T follicular helper cell (primary cell): ENCODE results near the gene ACTBL2.
"Not testable (repeated sequence)": the region's sequence is repeated elsewhere in the genome, so short reads cannot be mapped to it uniquely, and the experiment has no call there.

Experiments
- DNase-seq: peaks from one replicate; pipeline ENCODE4 v3.0.0-alpha.2; 2020; ENCODE audit warnings: low read depth
- total RNA-seq, 2 experiments: gene quantifications; one replicate each; lab custom pipeline; 2026; lab: John Stamatoyannopoulos, UW

ACTBL2 gene
- 0 reads per million in 2 experiments for total RNA-seq

DNA sequence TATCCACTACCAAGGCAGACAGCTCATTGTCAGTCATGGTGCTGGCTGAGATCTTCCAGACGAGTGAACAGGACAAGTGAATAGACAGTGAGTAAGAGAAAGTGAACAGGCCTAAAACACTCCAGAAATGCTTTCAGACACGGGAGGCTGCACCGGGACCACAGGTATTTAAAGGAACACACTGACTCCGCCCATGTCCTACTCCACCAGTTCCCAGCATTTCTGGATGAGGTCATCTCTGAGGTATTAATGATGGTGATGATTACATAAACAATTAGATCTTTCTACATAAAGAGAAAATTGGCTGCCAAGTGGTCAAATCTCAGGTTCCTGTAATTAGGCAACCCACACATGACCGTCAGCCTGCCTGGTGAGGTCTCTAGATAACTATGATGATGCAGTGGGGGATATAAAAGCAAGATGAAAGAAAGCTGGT, at the start of gene ACTBL2:
TSS of gene ACTBL2 (minus strand) at position 141 of the 436 bp plus-strand sequence. CDS start at position 37, 104 bp downstream.
- no peak for DNase-seq

DNA sequence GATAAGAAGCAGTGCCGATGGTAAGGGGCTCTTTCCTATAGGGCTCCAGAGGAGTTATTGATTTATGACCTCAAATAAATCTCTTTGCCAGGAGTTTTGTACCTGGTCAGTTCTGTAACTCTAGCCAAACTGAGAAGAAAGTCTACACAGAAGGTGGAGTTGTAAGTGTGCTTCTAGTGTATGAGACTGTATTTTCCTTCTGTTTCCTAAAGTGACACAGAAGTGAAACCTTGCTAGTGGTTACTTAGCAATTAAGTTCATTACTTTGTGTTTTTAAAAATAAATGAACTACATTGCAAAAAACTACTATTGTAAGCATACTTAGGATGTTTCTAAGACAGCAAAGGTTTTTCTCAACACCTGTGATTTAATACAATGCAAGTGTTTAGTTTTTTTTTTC, 48.7 kb upstream of the ACTBL2 start:
- DNase-seq, result no peak

DNA sequence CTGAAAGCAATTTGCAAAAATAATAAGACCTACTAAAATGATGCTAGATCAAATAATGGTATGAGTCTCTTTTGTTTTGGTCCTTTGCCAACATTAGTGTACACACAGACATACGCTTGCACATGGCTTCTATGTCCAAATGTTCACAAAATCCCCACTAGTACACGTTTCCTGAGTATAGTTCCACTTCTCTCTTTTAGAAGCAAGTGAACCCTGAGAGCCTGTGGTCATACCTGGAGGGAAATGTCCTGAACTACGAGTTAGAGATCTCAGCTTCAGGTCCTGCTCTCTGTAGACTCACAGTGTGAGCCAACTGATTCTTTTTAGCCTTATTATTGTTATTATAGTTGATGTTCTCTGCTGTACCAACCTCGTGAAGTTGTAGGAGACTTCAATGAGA, 47.3 kb upstream of the ACTBL2 start:
- no peak for DNase-seq

DNA sequence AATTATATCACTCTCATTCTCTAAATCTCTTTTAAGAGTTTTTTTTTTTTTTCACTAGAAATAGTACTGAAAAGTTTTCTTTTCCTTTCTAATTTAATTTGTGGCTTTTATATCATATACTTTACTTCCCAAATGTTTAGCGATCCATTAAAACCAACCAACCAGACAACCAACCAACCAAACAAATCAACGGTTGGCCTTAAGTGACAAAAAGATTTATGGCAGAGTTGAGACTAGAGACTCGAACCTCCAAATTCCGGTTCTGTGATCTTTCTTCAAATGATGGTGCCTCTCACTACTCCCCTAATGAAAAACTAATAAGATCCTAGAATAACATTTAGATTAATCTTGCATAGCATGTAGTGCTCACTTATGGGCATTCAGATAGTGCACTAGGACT, 45.3 kb upstream of the ACTBL2 start:
- DNase-seq, result no peak

DNA sequence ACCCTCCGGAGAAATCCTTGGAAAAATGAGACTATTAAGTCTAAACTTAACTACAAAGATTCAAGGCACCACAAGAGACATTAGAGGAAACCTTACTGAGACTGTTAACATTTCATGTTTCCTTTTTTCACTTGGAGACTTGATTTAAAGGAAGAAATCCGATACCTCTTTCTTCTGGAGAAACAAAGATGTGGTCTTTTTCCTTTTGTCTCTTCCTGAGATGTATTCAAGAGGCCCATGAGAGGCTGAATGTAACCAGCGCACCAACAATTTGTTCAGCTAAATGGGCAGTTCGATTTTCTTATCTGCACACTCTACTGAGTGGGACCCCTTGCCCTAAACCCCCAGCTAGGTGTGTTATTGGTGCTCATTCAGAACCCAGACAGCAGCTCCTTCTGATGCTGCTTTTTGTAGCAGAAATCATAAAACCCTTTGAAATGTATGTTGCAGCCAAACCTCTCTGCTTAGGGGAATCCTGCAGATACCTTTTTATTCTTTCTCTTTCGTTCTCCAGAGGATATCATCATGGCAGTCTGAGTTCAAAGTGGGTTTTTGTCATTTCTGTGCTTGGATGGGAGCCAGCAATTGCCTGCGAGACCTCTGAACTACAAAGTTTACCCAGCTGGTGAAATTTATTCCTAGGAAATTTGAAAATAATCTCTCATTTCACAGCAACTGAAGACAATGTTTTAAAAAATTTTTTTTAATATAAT, 41.9 kb upstream of the ACTBL2 start:
- DNase-seq, result no peak

DNA sequence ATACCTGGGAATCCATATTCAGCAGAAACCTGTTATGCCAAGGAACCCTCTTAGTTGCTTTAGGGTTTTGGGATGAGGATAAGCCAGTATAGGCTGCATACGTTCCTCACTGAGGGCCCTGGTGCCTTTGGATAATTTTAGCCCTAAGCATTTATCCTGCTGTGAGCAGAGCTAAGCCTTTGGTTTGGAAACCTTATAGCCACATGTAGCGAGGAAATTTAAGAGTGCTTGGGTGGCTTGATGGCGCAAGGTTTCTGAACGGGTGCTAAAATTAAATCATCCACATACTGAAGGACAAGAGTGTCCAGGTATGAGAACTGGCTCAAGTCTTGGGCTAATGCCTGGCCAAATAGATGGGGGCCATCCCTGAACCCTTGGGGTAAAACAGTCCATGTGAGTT, 39.9 kb upstream of the ACTBL2 start:
- not testable (repeated sequence) for DNase-seq

DNA sequence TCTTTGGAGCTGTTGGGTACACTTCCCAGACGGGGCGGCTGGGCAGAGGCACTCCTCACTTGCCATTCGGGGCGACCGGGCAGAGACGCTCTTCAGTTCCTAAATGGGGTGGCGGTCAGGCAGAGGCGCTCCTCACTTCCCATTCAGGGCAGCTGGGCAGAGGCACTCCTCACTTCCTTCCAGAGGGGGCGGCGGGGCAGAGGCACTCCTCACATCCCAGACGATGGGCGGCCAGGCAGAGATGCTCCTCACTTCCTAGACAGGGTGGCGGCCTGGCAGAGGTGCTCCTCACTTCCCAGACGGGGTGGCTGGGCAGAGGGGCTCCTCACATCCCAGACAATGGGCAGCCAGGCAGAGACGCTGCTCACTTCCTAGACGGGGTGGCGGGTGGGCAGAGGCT, 35.8 kb upstream of the ACTBL2 start:
- DNase-seq, result not testable (repeated sequence)

DNA sequence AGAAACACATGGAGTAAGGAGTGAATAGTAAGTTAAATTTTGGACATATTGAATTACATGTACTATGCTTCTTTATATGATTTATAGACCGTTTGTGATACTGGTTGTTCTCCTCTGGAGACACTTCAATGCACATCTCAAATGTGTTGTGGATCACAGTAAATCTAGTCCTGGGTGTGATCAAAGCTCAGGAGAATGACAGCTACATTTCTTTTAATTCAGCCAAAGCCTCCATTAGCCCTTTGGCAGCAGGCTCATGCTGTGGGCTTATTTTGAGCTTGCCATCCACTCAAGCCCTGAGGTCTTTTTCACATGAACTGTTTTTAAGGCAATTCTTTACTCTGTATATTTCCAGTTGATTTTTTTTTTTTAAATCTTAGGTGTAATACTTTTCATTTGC, 34.6 kb upstream of the ACTBL2 start:
- DNase-seq, result no peak

DNA sequence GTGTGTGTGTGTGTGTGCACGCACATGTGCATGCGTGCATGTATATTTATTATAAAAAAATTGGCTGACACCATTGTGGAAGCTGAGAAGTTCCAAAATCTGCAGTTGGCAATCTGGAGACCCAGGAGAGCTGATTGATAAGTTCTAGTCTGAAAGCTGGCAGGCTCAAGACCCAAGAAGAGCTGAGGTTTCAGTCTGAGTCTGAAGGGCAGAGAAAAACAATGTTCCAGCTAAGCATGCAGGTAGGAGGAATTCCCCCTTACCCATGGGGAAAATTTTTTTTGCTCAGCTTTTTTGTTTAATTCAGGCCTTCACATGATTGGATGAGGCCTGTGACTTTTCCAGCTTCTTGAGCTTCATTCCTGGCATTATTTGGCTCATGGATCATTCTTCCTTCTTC, 31.2 kb upstream of the ACTBL2 start:
- DNase-seq, result no peak

DNA sequence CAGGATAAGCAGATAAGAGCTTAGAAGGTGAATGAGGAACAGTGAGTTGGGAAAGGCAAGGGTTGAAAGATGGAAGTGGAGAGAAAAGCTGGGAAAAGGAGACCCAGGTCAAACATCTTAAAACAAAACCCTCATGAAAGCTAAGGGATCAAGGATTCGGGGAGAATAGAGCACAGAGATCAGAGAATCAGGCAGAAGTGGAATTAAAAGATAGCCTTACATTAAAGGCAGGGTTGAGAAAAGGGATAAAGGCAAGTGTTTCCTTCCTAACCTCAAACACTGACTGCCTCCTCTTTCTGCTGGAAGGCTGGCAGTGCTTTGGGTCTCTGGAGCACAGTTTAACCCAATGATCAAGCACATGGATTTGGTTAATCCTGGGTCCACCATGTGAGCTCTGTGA, 28.7 kb upstream of the ACTBL2 start:
- DNase-seq, result no peak

DNA sequence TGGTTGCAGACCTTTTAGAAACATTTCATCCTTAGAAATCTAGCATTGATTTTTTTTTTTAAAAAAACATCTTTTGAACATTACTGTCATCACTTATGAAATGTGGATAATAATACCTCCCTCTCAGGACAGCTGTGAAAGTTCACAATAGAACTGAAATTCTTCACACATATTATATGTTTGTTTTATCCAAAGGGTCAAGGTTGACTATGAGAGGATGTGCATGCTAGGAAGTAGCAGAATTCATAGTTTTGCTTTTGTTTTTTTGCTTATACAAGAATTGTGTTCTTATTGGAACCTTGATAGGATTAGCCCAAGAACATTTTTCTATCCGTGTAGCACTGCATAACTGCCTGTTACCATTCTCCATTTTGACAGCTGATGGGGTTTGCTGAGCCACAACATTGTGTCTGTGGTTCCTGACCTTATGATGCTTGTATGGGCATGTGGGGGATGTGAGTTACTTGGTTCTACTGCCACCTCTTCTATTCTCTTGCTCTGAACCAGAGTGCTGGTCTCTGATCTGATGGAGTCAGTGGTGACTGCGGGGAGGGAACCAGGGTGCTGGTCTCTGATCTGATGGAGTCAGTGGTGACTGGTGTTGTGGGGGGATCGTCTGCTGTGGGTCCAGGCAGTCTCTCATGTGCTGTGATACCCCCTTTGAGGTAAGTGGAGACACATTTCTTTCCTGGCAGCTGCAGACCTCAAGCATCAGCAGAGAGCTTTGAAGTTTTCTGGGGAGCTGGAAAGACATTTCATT, 27.1 kb upstream of the ACTBL2 start:
- DNase-seq, result no peak

DNA sequence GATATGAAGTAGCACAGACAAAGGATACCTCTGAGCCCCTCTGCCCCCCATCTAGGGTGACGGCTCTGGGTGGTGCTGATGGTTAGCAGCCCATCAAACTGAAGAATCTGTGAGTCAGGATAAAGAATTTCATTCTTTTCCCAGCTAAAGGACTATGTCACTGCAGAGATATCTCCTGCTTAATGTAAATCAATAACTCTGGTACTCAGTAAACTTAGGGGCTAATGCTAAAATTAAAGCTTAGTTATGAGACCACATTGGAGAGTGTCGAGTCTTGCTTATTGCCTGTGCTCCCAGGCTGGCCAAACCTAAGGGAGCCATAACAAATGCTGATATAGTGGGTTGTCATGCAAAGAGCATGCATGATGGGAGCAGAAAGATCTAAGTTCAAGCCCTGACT, 25.6 kb upstream of the ACTBL2 start:
- no peak for DNase-seq

DNA sequence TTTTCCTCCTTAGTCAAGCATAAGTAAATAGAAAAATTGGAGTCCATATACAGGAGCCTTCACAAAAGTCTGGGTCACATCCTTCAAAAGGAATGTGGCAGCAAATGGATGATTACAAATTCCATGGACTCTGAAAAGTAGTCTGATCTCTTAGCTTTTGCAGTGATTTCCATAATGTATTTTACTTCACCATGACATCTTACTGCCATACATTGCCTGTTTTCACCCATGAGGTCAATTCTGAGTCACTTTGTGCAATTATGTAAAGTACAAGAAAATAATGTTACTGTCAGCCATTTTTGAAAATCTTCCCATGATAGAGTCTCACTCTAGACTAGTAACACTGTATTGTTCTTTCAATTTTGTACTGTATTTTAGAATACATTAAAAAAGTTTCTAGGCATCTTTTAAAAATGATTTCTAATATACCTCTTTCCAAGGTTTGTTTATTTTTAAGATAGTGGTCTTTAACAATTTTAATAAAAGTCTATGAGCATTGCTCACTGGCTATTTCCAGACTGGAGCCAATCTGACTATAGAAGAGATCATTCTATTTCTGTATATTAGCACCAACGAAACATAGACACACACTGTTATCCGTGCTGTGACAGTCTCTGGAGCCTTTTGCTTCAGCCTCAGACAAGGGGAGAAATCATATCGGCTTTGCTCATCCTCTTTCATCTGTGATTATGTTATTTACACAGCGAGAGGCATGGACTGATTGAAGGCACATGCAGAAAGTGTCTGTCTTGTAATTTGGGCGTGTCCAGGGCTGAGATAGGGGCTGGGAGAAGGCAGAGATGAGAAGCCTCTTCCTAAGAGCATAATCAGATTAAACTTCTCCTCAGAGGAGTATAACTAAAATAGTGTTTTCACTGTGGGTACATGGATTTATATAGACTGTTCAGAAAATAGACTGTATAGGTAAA, 22.9 kb upstream of the ACTBL2 start:
- no peak for DNase-seq

DNA sequence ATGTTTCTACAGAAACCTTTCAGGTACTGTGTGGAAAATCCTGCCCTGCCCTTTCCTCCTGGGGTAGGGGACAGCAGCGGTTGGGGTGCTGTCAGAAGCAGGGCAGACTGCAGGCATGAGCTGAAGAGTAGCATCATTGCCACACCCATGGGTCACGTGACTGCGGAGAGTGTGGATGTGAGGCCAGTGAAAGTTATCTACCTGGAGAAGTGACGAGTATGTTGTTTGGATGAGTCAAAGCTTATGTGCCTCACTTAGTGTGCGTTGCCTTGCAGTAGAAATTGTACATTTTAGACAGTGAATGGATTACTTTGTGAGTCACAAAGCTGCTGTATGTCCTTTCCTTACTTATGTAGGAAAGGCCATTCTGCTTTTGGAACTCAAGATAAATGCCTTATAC, 21.7 kb upstream of the ACTBL2 start:
- no peak for DNase-seq

DNA sequence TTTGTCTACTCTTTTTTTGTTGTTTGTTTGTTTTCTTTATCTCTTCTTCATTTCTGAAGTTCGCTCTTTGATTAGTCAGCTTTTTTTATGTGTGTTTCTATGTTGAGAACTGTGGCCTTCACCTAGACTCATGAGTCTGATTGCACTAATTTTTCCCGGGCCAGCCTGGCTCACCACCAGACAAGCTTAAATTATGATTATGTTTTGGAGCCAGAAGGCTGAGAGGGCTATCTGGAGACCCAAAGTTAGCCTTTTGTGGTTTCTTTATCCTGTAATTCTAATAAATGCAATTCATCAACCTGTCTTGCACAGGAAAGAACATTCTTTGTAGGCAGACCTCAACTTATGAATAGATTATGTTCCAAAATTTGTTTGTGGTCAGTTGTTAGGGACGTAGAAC, 20.8 kb upstream of the ACTBL2 start:
- no peak for DNase-seq

DNA sequence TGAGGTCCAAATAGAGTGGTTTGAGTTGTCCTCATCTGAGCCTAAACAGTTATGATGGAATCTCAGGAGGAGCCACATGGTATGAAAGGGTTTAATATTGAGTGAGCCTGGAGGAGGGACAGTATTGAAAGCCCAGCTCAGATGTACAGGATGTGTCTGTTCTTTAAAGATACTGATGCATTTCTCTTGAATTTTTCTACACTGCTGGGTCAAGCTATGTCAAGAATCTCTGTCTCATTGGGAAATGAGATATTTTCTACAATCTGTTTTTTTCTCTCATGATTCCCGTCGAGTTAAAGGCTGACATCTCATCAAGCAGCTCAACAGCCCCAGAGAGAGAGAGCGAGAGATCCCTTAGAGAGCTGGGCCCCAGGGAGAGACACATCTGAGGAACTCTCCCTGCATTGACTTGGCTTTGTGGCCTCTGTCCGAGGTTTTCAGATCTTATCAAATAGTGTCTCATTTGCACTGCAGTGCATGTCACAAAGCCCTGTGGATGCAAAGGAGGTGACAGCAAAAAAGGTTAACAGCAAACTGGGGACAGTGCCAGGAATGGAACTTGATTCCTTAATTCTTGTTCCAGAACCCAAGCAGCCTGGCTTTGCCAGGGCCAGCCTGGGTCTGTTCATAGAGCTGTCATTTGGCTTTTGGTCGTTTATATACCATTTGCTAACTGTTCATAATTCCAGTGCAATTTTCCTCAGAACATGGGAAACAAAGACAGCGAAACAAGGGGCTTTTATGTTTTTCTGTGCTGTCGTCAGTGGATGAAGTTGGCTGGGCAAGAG, 19.0 kb upstream of the ACTBL2 start:
- no peak for DNase-seq

DNA sequence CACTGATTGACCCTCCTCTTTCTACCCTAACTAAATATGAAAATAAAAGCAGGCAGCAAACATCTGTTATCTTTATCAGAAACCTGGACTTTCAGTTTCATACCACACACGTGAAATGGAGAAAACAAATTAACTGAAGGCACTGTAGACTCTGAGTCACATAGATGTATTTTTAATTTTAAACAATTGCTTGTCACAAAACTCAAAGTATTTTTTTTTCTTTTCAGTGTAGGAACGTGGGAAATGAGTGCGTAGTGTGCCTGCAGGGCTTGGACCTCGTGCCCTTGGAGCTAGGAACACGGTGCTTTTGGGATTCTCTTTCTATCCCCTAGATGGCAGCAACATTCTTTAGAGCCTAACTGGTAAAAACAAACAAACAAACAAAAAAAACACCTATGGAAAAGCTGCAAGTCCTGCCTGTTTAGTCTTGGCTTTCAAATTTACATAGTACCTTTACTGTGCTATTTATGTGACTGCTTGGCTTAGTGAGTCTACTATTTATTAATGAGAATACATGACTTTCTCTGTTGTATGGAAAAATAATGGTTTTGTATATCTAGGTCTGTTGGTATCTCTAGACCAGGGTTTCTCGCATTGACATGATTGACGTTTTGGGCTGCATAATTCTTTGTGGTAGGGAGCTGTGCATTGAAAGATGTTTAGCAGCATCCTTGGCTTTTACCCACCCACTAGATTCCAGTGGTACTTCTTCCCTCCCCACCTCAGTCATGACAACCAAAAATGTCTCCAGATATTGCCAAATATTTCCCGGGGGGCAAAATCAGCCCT, 16.8 kb upstream of the ACTBL2 start:
- no peak for DNase-seq

DNA sequence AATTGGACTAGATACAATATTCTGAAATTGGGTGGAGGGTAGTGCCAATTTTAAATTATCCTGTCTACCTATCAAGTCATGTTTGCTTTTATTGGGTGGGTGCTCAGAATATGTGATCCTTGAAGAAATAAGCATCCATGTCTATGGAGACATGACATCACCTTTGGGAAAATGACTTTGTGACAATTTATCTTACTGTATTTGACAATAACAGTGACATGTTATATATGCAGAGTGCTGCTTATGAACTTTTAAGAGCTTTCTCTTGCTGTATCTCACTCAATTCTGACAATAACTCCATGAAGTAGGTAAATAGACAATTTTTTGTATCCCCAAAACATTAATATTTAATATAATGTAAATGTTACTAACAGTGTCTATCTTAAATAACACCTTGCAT, 15.1 kb upstream of the ACTBL2 start:
- no peak for DNase-seq

DNA sequence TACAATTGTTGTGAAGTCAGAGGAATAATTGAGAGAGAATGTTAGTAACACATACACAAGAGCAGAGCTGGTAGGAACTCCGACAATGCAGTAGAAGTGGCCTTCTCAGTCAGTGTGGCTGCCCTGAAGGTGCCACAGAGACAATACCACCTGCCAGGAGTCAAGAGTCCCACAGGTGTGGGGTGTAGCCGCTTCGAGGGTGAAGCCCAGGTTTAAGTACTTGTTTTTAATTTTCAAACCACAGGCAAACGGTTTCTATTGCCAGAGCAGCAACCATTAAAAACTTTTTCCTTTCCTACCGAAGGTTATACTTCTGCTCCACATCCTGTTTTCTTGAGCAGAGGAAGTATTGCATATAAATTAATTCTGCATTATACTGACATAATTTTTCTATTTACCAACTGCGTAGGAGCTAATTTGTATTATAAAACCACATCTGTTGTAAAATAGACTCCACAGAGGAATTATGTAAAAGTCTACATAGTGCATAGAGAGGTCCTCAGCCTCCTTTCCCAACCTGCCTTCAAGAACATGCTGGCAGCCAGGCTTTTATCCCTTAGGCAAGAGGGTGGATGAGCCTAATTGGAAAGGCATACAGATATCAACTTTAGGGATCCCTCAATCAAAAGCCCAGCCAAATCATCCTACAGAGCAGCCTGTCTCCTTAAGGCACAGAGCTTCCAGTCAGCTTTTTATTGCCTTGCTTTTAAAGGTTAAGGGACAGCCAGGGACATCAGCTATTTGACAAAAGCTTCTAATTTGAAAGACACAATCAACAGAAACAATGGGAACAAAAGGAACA, 12.9 kb upstream of the ACTBL2 start:
- no peak for DNase-seq
